Mesothelial cell of epicardium (in vitro differentiated cells): ENCODE data around the gene GALNT5. TPM values are rescaled to one million over a fixed set of nuclear protein-coding genes. Genes with fewer than 3 reads are reported as not detected.
"Not testable (repeated sequence)": the region's sequence is repeated elsewhere in the genome, so short reads cannot be mapped to it uniquely, and the experiment has no call there.

Experiments used
- DNase-seq, 2 experiments: peaks; one replicate each; pipeline ENCODE4 v3.0.0; 2021; ENCODE audit warnings: low spot score in 2 of 2; ENCODE audit not compliant: unreplicated experiment in 2 of 2
- H3K27ac Mint-ChIP-seq: 2 replicates; pipeline ENCODE4 v1.8.0; 2021; ENCODE audit warnings: mixed read lengths
- H3K27me3 Mint-ChIP-seq: 2 replicates; pipeline ENCODE4 v1.8.0; 2021; ENCODE audit warnings: low read depth, mixed read lengths
- H3K36me3 Mint-ChIP-seq: 2 replicates; pipeline ENCODE4 v1.8.0; 2021; ENCODE audit warnings: mixed read lengths
- H3K4me1 Mint-ChIP-seq: 2 replicates; pipeline ENCODE4 v1.8.0; 2021; ENCODE audit warnings: mixed read lengths
- H3K4me3 Mint-ChIP-seq: 2 replicates; pipeline ENCODE4 v1.8.0; 2021; ENCODE audit warnings: mild to moderate bottlenecking, moderate library complexity, mixed read lengths
- H3K9me3 Mint-ChIP-seq: 2 replicates; pipeline ENCODE4 v1.8.0; 2021; ENCODE audit warnings: mixed read lengths
- CTCF ChIP-seq: fragments of 200-600 bp; sonication (generic); IDR thresholded peaks from one replicate; pipeline ENCODE4 v1.5.0; 2021; ENCODE audit warnings: antibody characterized with exemption; ENCODE audit not compliant: unreplicated experiment
- total RNA-seq: library from RNA; stranded (reverse); gene quantifications from 3 replicates; pipeline ENCODE4 v1.2.1, GENCODE V29; 2021

The GALNT5 gene
- total RNA-seq, 1 donor from 2014 or later, result 1.3 TPM

GRCh38 chr2:157267476-157267875, 10.0 kb downstream of the GALNT5 start:
- H3K4me3 Mint-ChIP-seq, result no peak overlapping the region
- no peak for DNase-seq
- no peaks in the 10 kb centered on the region for H3K36me3 Mint-ChIP-seq
- TF ChIP-seq CTCF, result no peak
- H3K27me3 Mint-ChIP-seq, result peaks cover 3% of the 10 kb centered on the region
- H3K27ac Mint-ChIP-seq, result no peak overlapping the region
- peaks cover 7% of the 10 kb centered on the region for H3K4me1 Mint-ChIP-seq
- H3K9me3 Mint-ChIP-seq, result no peaks in the 10 kb centered on the region

- Mint-ChIP-seq H3K4me1 (peaks cover 6% of the 10 kb centered on the region), H3K27me3 (peaks cover 3% of the 10 kb centered on the region), H3K36me3 (no peaks in the 10 kb centered on the region), H3K27ac (no peak overlapping the region), H3K9me3 (no peaks in the 10 kb centered on the region), H3K4me3 (no peak overlapping the region)
- no peak for TF ChIP-seq CTCF
- DNase-seq, result no peak
These were observed 11.6 kb downstream of the GALNT5 start for GRCh38 chr2:157269060-157269459.

GRCh38 chr2:157269922-157270321, 12.4 kb downstream of the GALNT5 start:
- Mint-ChIP-seq H3K27ac (no peak overlapping the region), H3K36me3 (no peaks in the 10 kb centered on the region), H3K9me3 (no peaks in the 10 kb centered on the region), H3K27me3 (peaks cover 3% of the 10 kb centered on the region), H3K4me1 (no peaks in the 10 kb centered on the region), H3K4me3 (no peak overlapping the region)
- DNase-seq, result no peak
- no peak for TF ChIP-seq CTCF

GRCh38 chr2:157271590-157272203, 14.2 kb downstream of the GALNT5 start:
- DNase-seq, result no peak
- TF ChIP-seq CTCF, result no peak
- peaks cover 5% of the 10 kb centered on the region for H3K9me3 Mint-ChIP-seq
- H3K27ac Mint-ChIP-seq, result no peak overlapping the region
- H3K4me3 Mint-ChIP-seq, result no peak overlapping the region
- no peaks in the 10 kb centered on the region for H3K4me1 Mint-ChIP-seq
- peaks cover 3% of the 10 kb centered on the region for H3K27me3 Mint-ChIP-seq
- no peaks in the 10 kb centered on the region for H3K36me3 Mint-ChIP-seq

- DNase-seq, result not testable (repeated sequence)
These were observed 21.8 kb downstream of the GALNT5 start for GRCh38 chr2:157279311-157279710.

GRCh38 chr2:157281316-157281715, 23.8 kb downstream of the GALNT5 start:
- TF ChIP-seq CTCF, result no peak
- H3K36me3 Mint-ChIP-seq, result no peaks in the 10 kb centered on the region
- no peak for DNase-seq

More at GRCh38 chr2:157279311-157279710, 21.8 kb downstream of the GALNT5 start:
- not testable (repeated sequence) for H3K4me1 Mint-ChIP-seq, H3K36me3 Mint-ChIP-seq, H3K4me3 Mint-ChIP-seq, H3K27me3 Mint-ChIP-seq, H3K27ac Mint-ChIP-seq
- peaks cover 15% of the 10 kb centered on the region for H3K9me3 Mint-ChIP-seq

More at GRCh38 chr2:157281316-157281715, 23.8 kb downstream of the GALNT5 start:
- Mint-ChIP-seq H3K4me1 (no peaks in the 10 kb centered on the region), H3K27ac (no peak overlapping the region), H3K4me3 (no peak overlapping the region), H3K9me3 (peaks cover 10% of the 10 kb centered on the region), H3K27me3 (peaks cover 9% of the 10 kb centered on the region)
